Keratinocyte (primary cell): ENCODE data around the gene RXRA. TPM values are rescaled to one million over a fixed set of nuclear protein-coding genes. Genes with fewer than 3 reads are reported as not detected.

Experiments
- DNase-seq: peaks from one replicate; pipeline ENCODE4 v3.0.0-alpha.2; 2011; ENCODE audit warnings: low read depth, missing footprints, low spot score
- FAIRE-seq: peaks from 2 replicates; lab custom pipeline; 2011; peaks lifted over from hg19 to GRCh38; lab: Jason Lieb, UNC
- H2AFZ ChIP-seq: 2 replicates; pipeline ENCODE4 v1.6.0; 2012; ENCODE audit warnings: low read length, control low read depth, inconsistent platforms; ENCODE audit not compliant: control insufficient read depth
- H3K27ac ChIP-seq: 2 replicates; pipeline ENCODE4 v1.5.1; 2011; ENCODE audit warnings: low read length; ENCODE audit not compliant: control insufficient read depth, insufficient read depth
- H3K27me3 ChIP-seq: 3 replicates; pipeline ENCODE4 v1.6.0; 2011; ENCODE audit warnings: low read length; ENCODE audit not compliant: control insufficient read depth, insufficient read depth; ENCODE audit errors: extremely low read depth
- H3K36me3 ChIP-seq, 2 experiments: 2 replicates in 1 of 2; 3 replicates in 1 of 2; pipeline ENCODE4 v1.5.1; 2011; ENCODE audit warnings: low read length in 2 of 2, mild to moderate bottlenecking in 1 of 2; ENCODE audit not compliant: control insufficient read depth in 2 of 2, insufficient read depth in 2 of 2; ENCODE audit errors: extremely low read depth in 1 of 2
- H3K4me1 ChIP-seq: 3 replicates; pipeline ENCODE4 v1.5.1; 2011; ENCODE audit warnings: low read length; ENCODE audit not compliant: control insufficient read depth, insufficient read depth; ENCODE audit errors: extremely low read depth
- H3K4me2 ChIP-seq: 3 replicates; pipeline ENCODE4 v1.6.0; 2011; ENCODE audit warnings: low read depth, low read length; ENCODE audit not compliant: control insufficient read depth, insufficient read depth; ENCODE audit errors: extremely low read depth
- H3K4me3 ChIP-seq, 3 experiments: fragments of 200-600 bp in 1 of 3; sonication (generic) in 1 of 3; 2 replicates in 2 of 3; 3 replicates in 1 of 3; pipeline ENCODE4 v1.5.1; 2011 to 2016; ENCODE audit warnings: low read length in 3 of 3, mild to moderate bottlenecking in 3 of 3, control low read depth in 2 of 3, inconsistent platforms in 1 of 3, low read depth in 1 of 3, mixed read lengths in 1 of 3, mixed run types in 1 of 3, moderate library complexity in 1 of 3; ENCODE audit not compliant: control insufficient read depth in 2 of 3, insufficient read depth in 2 of 3; ENCODE audit errors: extremely low read depth in 1 of 3
- H3K79me2 ChIP-seq: 2 replicates; pipeline ENCODE4 v1.6.0; 2012; ENCODE audit warnings: low read length; ENCODE audit not compliant: control insufficient read depth, insufficient read depth
- H3K9ac ChIP-seq: 3 replicates; pipeline ENCODE4 v1.6.0; 2011; ENCODE audit warnings: low read length; ENCODE audit not compliant: control insufficient read depth, insufficient read depth; ENCODE audit errors: extremely low read depth
- H3K9me1 ChIP-seq: 3 replicates; pipeline ENCODE4 v1.6.0; 2011; ENCODE audit warnings: low read length; ENCODE audit not compliant: control insufficient read depth, insufficient read depth; ENCODE audit errors: extremely low read depth
- H3K9me3 ChIP-seq: 2 replicates; pipeline ENCODE4 v1.5.1; 2012; ENCODE audit warnings: low read depth, low read length; ENCODE audit not compliant: control insufficient read depth
- H4K20me1 ChIP-seq: 3 replicates; pipeline ENCODE4 v1.6.0; 2011; ENCODE audit warnings: low read length; ENCODE audit not compliant: control insufficient read depth, insufficient read depth; ENCODE audit errors: extremely low read depth
- CTCF ChIP-seq, 3 experiments: IDR thresholded peaks in 1 of 3; conservative IDR thresholded peaks in 1 of 3; optimal IDR thresholded peaks in 1 of 3; 2 replicates in 2 of 3; 3 replicates in 1 of 3; pipeline versions ENCODE3 to v1.5.1; 2011; ENCODE audit warnings: low read length in 3 of 3, mild to moderate bottlenecking in 3 of 3, moderate library complexity in 2 of 3, control low read depth in 1 of 3, inconsistent platforms in 1 of 3; ENCODE audit not compliant: insufficient read depth in 2 of 3; ENCODE audit errors: extremely low read depth in 1 of 3
- EZH2 ChIP-seq: IDR thresholded peaks from one replicate; pipeline ENCODE4 v1.6.1; 2012; ENCODE audit warnings: inconsistent platforms, mild to moderate bottlenecking, low read length, moderate library complexity
- dilution Hi-C: fragments of 300-500 bp; cut with MboI; formaldehyde crosslinking; loops from one replicate; pipeline ENCODE4 v1.7.0; 2020; ENCODE audit warnings: low sequenced_read_pairs; ENCODE audit not compliant: extremely low pct_ligation_motif_present
- polyA plus RNA-seq, 5 experiments: library from polyadenylated mRNA; depleted of rRNA in 3 of 5; stranded (reverse) in 3 of 5; stranded (forward) in 1 of 5; unstranded in 1 of 5; fragments of >200 nt; gene quantifications; 1 replicate in 1 of 5; 2 replicates in 3 of 5; 3 replicates in 1 of 5; pipeline versions ENCODE4 v1.2.1 to v1.2.3, GENCODE V29; 2011 to 2012; ENCODE audit warnings: missing spikeins in 2 of 5, low read depth in 1 of 5, low replicate concordance in 1 of 5

Gene RXRA
- polyA plus RNA-seq, 1 donor (not counting 4 experiments of a cell fraction or from before 2014, with no cell fraction given) = 9.7 TPM

DNA sequence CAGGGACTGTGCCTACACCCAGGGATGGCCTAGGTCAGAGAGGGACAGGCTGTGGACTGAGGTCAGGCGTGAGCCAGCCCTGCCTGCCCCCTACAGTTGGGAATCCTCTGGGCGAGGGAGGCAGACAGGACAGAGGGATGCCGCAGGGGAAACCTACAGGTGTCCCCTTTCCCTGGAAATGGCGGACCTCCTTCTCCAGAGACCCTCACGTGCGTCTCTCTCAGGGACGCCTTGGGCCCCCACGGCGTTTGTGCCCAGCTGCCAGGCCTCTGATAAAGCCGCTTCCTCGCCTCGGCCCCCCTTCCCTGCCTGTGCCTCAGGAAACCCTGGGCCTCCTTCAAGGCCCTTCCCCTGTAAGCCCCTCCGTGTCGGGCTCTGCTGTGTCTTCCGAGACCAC is 129.3 kb downstream of the RXRA start:
- dilution Hi-C loops = no loop called here
- Histone ChIP-seq H3K27me3 (no peaks in the 10 kb centered on the region), H3K4me3 (peak overlapping the region in 1 of 3 experiments; percentile 20), H3K4me2 (peak overlapping the region; percentile 46), H3K36me3 (no peaks in the 10 kb centered on the region), H3K9ac (peak overlapping the region; percentile 60), H4K20me1 (no peaks in the 10 kb centered on the region), H3K9me1 (no peaks in the 10 kb centered on the region), H3K27ac (peak overlapping the region; percentile 54), H3K79me2 (no peaks in the 10 kb centered on the region), H3K9me3 (no peaks in the 10 kb centered on the region), H3K4me1 (peaks cover 12% of the 10 kb centered on the region), H2AFZ (peak overlapping the region; percentile 76)
- no peak for TF ChIP-seq CTCF (optimal IDR thresholded peaks at IDR 0.05 in 1 of 3, IDR thresholded peaks at IDR 0.05 in 1 of 3, conservative IDR thresholded peaks at IDR 0.05 in 1 of 3; ENCODE audit: extremely low read depth in 1 of 3, insufficient read depth in 2 of 3, low read length in 3 of 3)
- TF ChIP-seq EZH2 = no peak
- no peak for DNase-seq
- FAIRE-seq = no peak

- peak; percentile 80 for DNase-seq
- Histone ChIP-seq H2AFZ (peak overlapping the region; percentile 76), H3K4me3 (peak overlapping the region in 2 of 3 experiments; percentile 18 to 20), H3K79me2 (no peaks in the 10 kb centered on the region), H3K4me1 (peaks cover 12% of the 10 kb centered on the region), H3K36me3 (no peaks in the 10 kb centered on the region), H3K4me2 (peak overlapping the region; percentile 46), H3K27ac (peak overlapping the region; percentile 54), H3K9me3 (no peaks in the 10 kb centered on the region), H3K9me1 (no peaks in the 10 kb centered on the region), H3K27me3 (no peaks in the 10 kb centered on the region), H4K20me1 (no peaks in the 10 kb centered on the region), H3K9ac (peak overlapping the region; percentile 60)
- TF ChIP-seq CTCF (optimal IDR thresholded peaks at IDR 0.05 in 1 of 3, IDR thresholded peaks at IDR 0.05 in 1 of 3, conservative IDR thresholded peaks at IDR 0.05 in 1 of 3; ENCODE audit: extremely low read depth in 1 of 3, insufficient read depth in 2 of 3, low read length in 3 of 3) = no peak
- no peak for TF ChIP-seq EZH2
- dilution Hi-C loops = no loop called here
- FAIRE-seq = peak; percentile 85
These were observed 129.9 kb downstream of the RXRA start for GRCh38 chr9:134455934-134456755.
